ES-I3 (cell line): ENCODE results near the gene APBB2.

Source experiments
- H3K36me3 ChIP-seq: 2 replicates; pipeline ENCODE4 v1.6.1; 2013; ENCODE audit warnings: mild to moderate bottlenecking, low read length, control low read depth, moderate library complexity; ENCODE audit not compliant: insufficient read depth
- H3K4me1 ChIP-seq: 2 replicates; pipeline ENCODE4 v1.6.1; 2013; ENCODE audit warnings: mild to moderate bottlenecking, control low read depth, low read length; ENCODE audit not compliant: insufficient read depth
- H3K9ac ChIP-seq: 2 replicates; pipeline ENCODE4 v1.6.1; 2013; ENCODE audit warnings: low read depth, mild to moderate bottlenecking, low read length, moderate library complexity
- H3K9me3 ChIP-seq: 2 replicates; pipeline ENCODE4 v1.6.1; 2013; ENCODE audit warnings: mild to moderate bottlenecking, low read length, moderate library complexity; ENCODE audit not compliant: control insufficient read depth, insufficient read depth

APBB2 gene

DNA sequence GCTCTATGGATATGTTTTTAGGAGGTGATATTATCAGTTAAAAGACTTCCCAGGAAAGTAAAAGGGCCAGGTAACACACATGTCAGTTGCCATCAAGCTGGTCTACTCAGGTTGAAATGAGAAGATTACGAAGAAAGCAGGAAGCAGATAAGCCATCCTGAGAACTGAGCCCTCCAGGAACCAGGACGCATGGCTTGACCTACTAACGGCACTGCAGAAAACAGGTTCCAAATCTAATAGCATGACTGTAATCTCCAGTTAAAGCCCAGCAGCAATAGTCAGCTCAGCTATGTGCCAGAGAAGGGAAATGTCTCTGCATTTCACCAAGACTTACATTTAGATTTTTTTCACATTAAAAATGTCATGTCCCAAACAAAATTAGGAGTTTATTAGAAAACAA lies 77.9 kb downstream of the APBB2 start:
- no peaks in the 10 kb centered on the region for H3K9me3 ChIP-seq
- peaks cover 32% of the 10 kb centered on the region for H3K4me1 ChIP-seq
- peaks cover 4% of the 10 kb centered on the region; the same call in 1 of the 2 replicates for H3K36me3 ChIP-seq
- H3K9ac ChIP-seq = no peak overlapping the region

DNA sequence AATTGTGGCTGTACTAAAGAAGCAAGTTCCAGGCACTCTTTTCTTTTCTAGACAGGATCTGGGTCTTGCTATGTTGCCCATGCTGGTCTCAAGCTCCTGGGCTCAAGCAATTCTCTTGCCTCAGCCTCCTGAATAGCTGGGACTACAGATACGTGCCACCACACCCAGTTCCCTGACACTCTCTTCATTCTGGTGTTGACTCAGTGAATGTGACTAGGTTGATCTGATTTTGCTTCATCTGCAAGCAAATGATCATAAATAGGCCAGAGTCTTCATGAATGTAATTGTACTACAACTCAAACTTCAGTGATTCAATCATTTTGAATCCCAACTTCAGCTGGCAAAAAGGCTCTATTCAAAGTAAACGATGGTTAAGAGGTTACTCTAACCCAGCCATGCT lies 78.5 kb downstream of the APBB2 start:
- Histone ChIP-seq H3K36me3 (no peaks in the 10 kb centered on the region), H3K4me1 (peaks cover 32% of the 10 kb centered on the region), H3K9me3 (no peaks in the 10 kb centered on the region), H3K9ac (no peak overlapping the region)

DNA sequence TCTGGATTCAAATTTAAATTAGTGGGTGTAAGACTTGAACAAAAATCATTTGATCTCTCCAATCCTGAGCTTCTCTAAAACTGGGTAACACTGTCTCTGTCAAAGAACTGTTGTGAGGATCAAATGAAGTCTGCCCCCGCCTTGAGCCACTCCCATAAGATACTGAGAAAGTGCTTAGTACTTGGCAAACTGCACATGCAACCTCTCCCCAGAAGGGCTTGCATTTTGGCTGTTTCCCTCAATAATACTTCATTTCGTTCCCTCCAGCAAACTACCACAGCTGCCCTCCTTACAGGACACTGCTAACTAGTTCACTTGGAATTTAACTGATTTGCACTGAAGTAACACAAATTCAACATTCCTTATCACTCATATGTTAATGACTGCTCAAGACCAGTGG lies 79.8 kb downstream of the APBB2 start:
- no peak overlapping the region for H3K9ac ChIP-seq
- no peaks in the 10 kb centered on the region for H3K36me3 ChIP-seq
- H3K4me1 ChIP-seq = peaks cover 32% of the 10 kb centered on the region
- H3K9me3 ChIP-seq = no peaks in the 10 kb centered on the region

DNA sequence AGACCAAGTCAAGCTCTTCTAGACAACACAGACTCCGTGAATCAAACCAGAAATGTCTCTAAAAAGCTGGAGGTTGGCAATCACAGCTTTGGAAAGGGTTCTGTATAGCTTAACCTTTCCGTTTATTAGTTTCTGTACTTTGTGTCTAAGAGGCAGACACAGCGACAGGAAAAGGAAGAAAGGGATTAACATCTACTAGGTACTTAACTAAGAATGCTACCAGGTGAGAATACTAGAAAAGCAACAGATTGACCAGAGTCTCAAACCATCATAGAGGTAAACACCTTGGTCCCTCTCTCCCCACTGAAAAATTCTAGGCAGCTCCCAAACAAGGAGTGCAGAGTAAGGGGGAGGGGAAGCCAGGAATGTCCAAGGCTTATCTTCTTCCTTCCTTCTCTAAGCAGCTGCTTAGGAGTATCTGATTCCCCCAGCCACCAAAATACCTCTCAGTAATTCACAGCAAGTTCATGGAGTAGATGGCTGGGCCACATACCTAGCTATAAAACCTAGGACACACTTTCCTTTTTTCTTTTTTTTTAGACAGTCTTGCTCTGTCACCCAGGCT lies 80.8 kb downstream of the APBB2 start:
- H3K9ac ChIP-seq = no peak overlapping the region

DNA sequence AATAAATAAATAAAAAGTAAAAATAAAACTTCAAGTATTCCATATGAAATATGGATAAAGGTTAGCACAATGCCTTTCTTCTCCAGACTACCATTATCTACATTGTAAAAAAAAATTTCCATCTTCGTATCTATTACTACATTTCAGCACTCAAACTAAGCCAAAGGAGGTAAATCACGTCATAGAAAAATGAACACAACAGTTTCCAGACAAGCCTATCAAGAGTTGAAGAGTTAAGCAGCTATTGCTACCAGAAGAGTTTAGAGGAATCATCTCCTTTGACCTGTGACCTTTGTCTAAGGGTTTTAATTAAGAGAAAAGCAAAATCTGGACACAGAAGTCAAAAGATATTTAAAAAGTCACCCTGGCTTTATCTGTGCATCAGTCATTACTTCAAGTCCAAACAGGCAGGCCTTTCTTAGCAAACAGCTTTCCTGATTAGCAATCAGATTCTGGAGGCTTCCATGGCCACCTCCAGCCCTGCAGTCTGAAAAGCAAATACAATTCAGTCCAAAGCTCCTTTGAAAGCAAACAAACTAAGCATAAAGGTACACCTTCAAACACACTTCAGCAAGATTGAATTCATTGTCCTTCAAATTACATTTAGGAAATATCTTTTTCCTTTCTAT lies 82.2 kb downstream of the APBB2 start:
- Histone ChIP-seq H3K9me3 (no peaks in the 10 kb centered on the region), H3K4me1 (peaks cover 32% of the 10 kb centered on the region), H3K9ac (no peak overlapping the region), H3K36me3 (no peaks in the 10 kb centered on the region)

More for the DNA sequence above, 80.8 kb downstream of the APBB2 start:
- Histone ChIP-seq H3K9me3 (no peaks in the 10 kb centered on the region), H3K4me1 (peaks cover 32% of the 10 kb centered on the region), H3K36me3 (no peaks in the 10 kb centered on the region)

DNA sequence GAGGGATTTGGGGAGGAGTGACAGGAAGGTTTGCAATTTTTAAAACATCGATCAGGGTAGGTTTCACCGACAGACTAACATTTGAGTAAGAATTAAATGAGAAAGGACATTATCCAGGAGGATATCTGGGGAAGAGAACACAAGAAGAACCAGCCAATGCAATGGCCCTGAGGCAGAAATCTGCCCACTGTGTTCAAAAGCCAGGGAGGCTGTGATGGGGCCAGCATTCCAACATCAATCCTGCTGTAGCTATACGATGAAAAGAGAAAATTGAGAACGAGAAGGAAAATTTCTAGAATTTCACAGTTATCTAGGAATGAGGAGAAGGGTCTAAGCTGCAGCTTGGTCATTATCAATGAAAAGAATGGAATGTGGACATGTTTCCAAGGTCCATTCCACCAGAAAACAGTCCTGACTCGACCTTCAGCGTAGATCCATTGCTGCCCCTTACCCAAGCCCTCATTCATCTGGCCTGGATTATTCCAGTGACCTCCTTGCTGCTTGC lies 84.4 kb downstream of the APBB2 start:
- H3K9ac ChIP-seq = no peak overlapping the region
- peaks cover 37% of the 10 kb centered on the region for H3K4me1 ChIP-seq
- no peaks in the 10 kb centered on the region for H3K36me3 ChIP-seq
- no peaks in the 10 kb centered on the region for H3K9me3 ChIP-seq

DNA sequence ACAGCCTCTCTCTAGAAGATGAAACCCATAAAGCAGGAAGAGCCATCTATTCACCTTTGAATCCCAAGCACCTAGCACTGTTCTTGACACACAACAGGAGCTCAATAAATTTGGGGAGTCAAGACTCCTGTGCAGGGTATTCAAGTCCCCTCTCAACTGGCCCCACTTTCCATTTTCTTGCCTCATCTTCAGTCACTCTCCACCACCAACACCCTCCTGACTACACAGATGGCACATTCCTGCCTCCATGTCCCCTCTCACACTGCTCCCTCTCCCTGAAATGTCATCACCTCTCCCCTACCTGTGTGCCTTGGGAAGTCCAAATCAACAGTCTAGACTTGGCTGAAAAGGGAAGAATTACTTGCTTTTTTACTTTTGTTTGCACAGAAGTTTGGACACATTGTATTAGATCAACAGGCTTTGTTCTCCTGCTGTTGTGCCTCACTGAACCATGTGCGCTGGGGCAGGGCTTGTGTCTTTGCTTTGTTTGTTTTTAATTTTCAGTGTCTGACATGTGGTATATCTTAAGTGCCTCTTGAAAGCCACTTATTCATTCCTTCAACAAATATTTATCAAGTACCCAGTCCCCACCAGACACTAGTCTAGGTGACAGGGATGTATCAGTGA lies 85.1 kb downstream of the APBB2 start:
- Histone ChIP-seq H3K9ac (no peak overlapping the region), H3K9me3 (no peaks in the 10 kb centered on the region), H3K36me3 (no peaks in the 10 kb centered on the region), H3K4me1 (peaks cover 36% of the 10 kb centered on the region)

DNA sequence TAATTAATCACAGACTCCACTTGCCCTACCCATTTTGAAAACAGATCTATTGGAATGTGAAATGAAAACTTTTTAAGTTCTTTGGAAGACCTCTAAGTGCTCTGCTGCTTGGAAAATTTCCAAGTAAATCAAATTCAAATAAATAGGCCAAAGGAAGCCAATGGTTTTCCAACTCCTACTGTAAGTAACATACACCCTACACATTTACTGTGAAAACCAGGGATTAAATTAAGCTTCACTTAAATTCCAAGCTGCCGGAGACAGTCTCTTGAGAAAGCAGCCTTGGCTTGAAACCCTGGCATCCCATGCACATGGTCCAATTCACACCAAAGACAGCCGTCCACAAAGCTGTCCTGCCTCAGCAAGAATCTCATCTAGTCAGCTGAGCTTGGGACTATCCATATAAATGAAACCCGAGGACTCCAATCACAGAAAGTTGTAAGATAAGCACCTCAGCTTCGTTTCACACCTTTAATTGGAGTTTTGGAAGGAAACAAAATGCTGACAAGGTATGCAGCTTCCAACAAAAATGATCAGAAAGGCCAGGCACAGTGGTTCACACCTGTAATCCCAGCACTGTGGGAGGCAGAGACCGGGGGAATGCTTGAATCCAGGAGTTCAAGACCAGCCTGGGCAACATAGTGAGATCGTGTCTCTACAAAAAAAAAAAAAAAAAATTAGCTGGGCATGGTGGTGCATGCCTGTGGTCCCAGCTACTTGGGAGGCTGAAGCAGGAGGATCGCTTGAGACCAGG lies 88.6 kb downstream of the APBB2 start:
- Histone ChIP-seq H3K36me3 (no peaks in the 10 kb centered on the region), H3K4me1 (peaks cover 23% of the 10 kb centered on the region), H3K9me3 (no peaks in the 10 kb centered on the region), H3K9ac (no peak overlapping the region)

DNA sequence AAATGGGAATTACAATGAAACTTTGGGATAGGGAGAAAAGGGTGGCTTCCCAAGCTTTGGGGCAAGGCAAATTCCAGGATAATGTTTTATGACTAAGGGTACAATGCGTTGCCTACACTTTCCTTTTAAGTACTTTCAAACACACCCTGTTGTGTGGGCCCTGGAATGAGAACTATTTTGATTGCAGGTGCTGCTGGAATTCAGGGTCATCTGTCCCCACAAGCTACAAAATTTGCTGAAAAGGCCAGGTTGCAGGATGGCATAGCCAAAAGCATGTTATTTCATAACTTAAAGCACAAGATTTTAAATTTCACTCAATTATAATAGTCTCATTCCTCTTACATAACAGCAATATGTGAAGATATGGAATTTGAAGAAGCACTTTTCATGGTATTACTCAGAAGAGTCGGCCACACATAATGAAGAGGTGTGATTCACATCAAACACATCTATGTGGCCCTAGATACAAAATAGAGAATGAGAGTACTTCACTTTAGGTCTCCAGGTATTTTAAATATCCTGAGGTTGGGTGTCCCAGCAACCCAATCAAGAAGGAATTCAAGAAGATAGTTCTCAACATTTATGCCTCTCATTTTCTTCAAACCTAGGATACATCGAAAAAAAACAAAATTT lies 89.3 kb downstream of the APBB2 start:
- Histone ChIP-seq H3K9ac (no peak overlapping the region), H3K9me3 (no peaks in the 10 kb centered on the region), H3K4me1 (peaks cover 30% of the 10 kb centered on the region), H3K36me3 (no peaks in the 10 kb centered on the region)

DNA sequence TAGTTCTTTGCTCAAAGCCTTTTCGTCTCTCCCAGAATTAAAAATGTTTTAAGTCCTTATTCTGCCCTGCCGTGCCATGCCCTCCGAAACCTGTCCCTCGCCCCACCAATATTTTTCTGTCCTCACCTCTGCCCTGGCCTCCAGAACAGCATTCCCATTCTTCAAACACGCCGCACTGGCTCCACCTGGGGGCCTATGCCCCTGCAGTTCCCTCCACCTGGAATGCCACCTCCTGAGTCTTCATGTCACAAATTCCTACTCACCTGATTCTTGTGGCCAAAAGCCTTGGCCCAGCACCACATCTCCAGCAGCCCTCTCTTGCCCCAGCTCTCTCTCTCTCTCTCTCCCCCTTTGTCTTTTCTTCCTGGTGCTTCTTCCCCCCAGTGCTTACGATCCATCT lies 91.6 kb downstream of the APBB2 start:
- Histone ChIP-seq H3K9ac (no peak overlapping the region), H3K9me3 (no peaks in the 10 kb centered on the region), H3K4me1 (peaks cover 37% of the 10 kb centered on the region), H3K36me3 (no peaks in the 10 kb centered on the region)

DNA sequence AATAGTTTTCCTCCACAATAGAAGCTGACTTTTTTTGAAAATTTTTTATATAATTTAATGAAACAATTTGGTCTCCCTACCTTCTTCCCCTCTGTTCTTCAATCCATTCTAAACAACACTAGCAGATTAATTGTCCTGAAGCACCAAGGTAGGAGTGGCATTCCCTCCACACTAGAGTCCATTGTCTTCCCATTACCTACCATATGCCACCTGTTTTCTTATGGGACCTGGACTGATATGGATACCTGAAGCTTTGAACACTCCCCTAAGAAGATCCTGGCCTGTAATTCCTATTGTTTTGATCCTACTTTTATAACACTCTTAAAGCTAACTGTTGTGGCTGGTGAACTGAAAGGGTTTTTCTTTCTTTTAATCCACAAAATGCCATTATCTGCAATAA lies 92.0 kb downstream of the APBB2 start:
- peaks cover 37% of the 10 kb centered on the region for H3K4me1 ChIP-seq
- no peak overlapping the region for H3K9ac ChIP-seq
- H3K36me3 ChIP-seq = no peaks in the 10 kb centered on the region
- no peaks in the 10 kb centered on the region for H3K9me3 ChIP-seq

DNA sequence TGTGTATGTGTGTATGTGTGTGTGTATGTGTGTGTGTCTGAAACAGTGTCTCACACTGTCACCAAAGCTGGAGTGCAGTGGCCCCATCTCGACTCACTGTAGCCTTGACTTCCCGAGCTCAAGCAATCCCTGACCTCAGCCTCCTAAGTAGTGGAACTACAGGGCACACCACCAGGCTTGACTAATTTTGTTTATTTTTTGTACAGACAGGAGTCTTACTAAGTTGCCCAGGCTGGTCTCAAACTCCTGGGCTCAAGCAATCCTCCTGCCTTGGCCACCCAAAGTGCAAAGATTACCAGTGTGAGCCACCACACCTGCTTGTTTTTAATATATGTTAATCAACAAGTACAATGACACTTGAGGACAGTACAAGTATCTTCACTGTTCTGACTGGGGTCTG lies 92.4 kb downstream of the APBB2 start:
- Histone ChIP-seq H3K9ac (no peak overlapping the region), H3K36me3 (no peaks in the 10 kb centered on the region), H3K9me3 (no peaks in the 10 kb centered on the region), H3K4me1 (peaks cover 37% of the 10 kb centered on the region)

DNA sequence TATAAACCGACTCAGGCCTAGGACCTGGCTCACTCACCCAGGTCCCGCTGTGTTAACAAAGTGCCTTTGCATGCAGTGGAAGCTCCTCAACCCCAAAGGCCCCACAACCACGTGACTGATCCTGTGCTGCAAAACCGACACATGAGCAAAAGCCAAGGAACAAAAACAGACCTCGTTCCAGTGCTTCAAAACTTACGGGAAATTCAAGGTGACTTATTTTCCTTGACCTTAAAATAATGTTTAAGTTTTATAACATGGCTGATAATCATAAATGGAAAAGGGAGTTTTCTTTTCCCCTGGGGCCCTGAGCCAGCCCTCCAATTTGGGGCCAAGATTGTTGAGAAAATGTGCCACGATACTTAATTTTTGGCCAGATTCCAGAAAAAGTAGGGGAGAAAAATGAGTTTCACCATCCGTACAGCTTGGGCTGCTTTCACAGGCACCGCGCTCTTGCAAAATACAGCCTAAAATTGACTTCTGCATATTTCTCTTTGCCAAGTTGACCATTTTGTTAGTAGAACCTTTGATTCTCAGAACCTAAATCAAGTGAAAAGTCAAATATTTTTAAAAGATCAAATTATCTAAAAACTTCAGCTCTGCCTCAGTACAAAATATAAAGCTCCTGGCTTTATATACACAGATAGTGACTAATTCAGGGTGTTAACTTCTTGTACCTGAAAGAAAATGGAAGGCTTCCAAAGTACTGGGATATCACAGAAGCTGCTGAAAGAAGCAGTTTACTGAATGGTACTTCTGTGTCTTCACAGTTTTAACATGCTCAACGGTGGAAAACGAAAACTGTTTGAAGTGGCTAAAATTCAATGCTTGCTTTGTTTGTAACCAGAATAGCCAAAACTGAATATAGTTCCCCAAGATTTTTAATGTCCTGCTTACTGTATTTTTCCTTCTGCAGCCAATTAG lies 93.8 kb downstream of the APBB2 start:
- H3K9me3 ChIP-seq = no peaks in the 10 kb centered on the region
- H3K9ac ChIP-seq = no peak overlapping the region
- H3K36me3 ChIP-seq = no peaks in the 10 kb centered on the region
- H3K4me1 ChIP-seq = peaks cover 29% of the 10 kb centered on the region
